Measurements from ENCODE around the gene ZMYM5. TPM values are rescaled to one million over a fixed set of nuclear protein-coding genes. Genes with fewer than 3 reads are reported as not detected.

The ZMYM5 gene
- total RNA-seq, 4 donors from 2014 or later = 7.8 to 13.8 (median 10.2) TPM

DNA sequence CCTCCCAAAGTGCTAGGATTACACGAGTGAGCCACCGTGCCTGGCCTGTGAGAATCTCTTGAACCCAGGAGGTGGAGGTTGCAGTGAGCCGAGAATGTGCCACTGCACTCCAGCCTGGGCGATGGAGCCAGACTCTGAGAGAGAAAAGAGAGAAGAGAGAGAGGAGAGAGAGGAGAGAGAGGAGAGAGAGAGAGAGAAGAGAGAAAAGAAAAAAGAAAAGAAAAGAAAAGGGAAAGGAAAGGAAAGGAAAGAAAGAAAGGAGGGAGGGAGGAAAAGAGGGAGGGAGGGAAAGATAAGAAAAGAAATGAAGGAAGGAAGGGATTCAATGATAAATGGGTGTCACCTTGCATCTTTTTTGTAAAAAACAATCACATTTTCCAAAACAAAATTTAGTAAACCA lies 57.7 kb downstream of the ZMYM5 start:
- Histone ChIP-seq H3K27ac (no peak overlapping the region), H3K9me3 (no peaks in the 10 kb centered on the region), H3K36me3 (no peaks in the 10 kb centered on the region), H3K27me3 (no peaks in the 10 kb centered on the region), H3K4me3 (no peak overlapping the region), H3K4me1 (no peaks in the 10 kb centered on the region)
- no peak for TF ChIP-seq POLR2A (IDR thresholded peaks at IDR 0.05)
- TF ChIP-seq, protein P1, sequence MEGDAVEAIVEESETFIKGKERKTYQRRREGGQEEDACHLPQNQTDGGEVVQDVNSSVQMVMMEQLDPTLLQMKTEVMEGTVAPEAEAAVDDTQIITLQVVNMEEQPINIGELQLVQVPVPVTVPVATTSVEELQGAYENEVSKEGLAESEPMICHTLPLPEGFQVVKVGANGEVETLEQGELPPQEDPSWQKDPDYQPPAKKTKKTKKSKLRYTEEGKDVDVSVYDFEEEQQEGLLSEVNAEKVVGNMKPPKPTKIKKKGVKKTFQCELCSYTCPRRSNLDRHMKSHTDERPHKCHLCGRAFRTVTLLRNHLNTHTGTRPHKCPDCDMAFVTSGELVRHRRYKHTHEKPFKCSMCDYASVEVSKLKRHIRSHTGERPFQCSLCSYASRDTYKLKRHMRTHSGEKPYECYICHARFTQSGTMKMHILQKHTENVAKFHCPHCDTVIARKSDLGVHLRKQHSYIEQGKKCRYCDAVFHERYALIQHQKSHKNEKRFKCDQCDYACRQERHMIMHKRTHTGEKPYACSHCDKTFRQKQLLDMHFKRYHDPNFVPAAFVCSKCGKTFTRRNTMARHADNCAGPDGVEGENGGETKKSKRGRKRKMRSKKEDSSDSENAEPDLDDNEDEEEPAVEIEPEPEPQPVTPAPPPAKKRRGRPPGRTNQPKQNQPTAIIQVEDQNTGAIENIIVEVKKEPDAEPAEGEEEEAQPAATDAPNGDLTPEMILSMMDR (IDR thresholded peaks at IDR 0.05 in 4 of 5, conservative IDR thresholded peaks at IDR 0.05 in 1 of 5) = no peak
- ATAC-seq = no peak
- in situ Hi-C loops (cut with MboI; ENCODE audit: low sequenced_read_pairs in 4 of 4) (no loop called here), intact Hi-C loops (cut with DNase I; ENCODE audit: low total_unique reads) (no loop called here)
- DNase-seq = no peak

DNA sequence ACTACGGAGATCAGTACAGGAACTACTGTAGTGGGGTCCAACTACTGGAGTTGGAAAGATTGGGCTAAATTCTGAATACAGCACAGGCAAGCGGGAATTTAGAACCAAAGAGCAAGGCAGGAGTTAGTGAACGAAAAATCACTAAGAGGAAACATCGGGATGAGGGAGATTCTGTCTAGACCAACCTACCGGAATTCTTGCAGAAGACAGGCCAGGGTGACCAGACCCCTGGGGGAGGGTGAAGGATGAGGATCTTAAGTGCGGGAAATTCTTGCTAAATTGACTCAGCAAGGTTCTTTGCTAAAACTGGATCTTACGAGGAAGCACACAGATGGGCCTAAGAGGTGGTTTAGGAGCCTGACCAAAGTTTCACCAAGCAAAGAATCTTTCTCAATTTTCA lies 67.5 kb downstream of the ZMYM5 start:
- TF ChIP-seq POLR2A (IDR thresholded peaks at IDR 0.05) = no peak
- TF ChIP-seq, protein P1 (IDR thresholded peaks at IDR 0.05 in 4 of 5, conservative IDR thresholded peaks at IDR 0.05 in 1 of 5) = no peak
- ATAC-seq (no peak), DNase-seq (no peak)
- in situ Hi-C loops (cut with MboI; ENCODE audit: low sequenced_read_pairs in 4 of 4) (no loop called here), intact Hi-C loops (cut with DNase I; ENCODE audit: low total_unique reads) (no loop called here)
- no peaks in the 10 kb centered on the region for H3K9me3 ChIP-seq
- H3K27me3 ChIP-seq = no peaks in the 10 kb centered on the region
- no peak overlapping the region for H3K27ac ChIP-seq
- H3K36me3 ChIP-seq = no peaks in the 10 kb centered on the region
- H3K4me3 ChIP-seq = no peak overlapping the region
- no peaks in the 10 kb centered on the region for H3K4me1 ChIP-seq

DNA sequence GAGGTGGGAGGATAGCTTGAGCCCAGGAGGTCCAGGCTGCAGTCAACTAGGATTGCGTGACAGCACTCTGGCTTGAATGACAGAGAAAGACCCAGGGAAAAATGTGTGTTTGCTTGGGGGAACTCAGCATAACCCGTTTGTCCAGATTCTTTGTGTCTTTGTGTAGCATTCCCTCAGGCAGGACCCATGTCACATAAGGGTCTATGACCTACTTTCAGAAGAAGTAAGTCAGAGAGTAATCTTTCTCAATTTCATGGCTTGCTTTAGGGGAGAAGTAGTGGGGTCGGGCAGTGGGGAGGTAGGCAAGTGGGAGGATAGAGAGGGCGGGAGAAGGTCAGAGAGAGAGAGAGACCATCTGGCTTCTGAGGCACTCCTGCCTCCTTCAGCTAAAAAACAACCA lies 68.8 kb downstream of the ZMYM5 start:
- in situ Hi-C loops (cut with MboI; ENCODE audit: low sequenced_read_pairs in 4 of 4) = no loop called here
- H3K27ac ChIP-seq = no peak overlapping the region
- no peaks in the 10 kb centered on the region for H3K36me3 ChIP-seq
- H3K27me3 ChIP-seq = no peaks in the 10 kb centered on the region
- DNase-seq = no peak
- intact Hi-C loops (cut with DNase I; ENCODE audit: low total_unique reads) = no loop called here
- H3K9me3 ChIP-seq = no peaks in the 10 kb centered on the region
- H3K4me3 ChIP-seq = no peak overlapping the region
- TF ChIP-seq, protein P1 (IDR thresholded peaks at IDR 0.05 in 4 of 5, conservative IDR thresholded peaks at IDR 0.05 in 1 of 5) = no peak
- TF ChIP-seq POLR2A (IDR thresholded peaks at IDR 0.05) = no peak
- no peak for ATAC-seq
- H3K4me1 ChIP-seq = no peaks in the 10 kb centered on the region

DNA sequence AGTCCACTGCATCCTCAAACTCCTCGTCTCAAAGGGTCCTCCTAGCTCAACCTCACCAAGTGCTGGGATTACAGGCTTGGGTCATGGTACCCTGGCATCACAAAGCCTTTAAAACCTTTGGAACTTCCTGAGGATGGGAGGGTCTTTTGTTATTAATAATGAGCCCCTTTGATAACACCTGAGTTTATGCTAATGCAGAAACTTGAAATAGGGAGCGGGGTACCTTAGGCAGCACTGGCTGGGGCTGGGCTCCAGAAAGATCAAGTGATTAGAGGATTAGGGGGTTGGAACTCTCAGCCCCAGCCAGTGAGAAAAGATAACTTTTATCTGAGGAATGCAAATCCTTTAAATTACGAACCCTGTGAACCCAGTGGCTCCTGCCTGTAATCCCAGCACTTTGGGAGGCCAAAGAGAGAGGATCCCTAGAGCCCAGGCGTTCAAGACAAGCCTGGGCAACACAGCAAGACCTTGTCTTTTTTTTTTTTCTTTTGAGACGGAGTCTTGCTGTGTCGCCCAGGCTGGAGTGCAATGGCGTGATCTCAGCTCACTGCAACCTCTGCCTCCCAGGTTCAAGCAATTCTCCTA lies 71.4 kb downstream of the ZMYM5 start:
- Histone ChIP-seq H3K4me3 (no peak overlapping the region), H3K27me3 (no peaks in the 10 kb centered on the region), H3K27ac (no peak overlapping the region), H3K9me3 (no peaks in the 10 kb centered on the region), H3K36me3 (no peaks in the 10 kb centered on the region), H3K4me1 (no peaks in the 10 kb centered on the region)
- no peak for TF ChIP-seq POLR2A (IDR thresholded peaks at IDR 0.05)
- TF ChIP-seq, protein P1 (IDR thresholded peaks at IDR 0.05 in 4 of 5, conservative IDR thresholded peaks at IDR 0.05 in 1 of 5) = no peak
- no peak for DNase-seq
- no peak for ATAC-seq
- intact Hi-C loops (cut with DNase I; ENCODE audit: low total_unique reads) (no loop called here), in situ Hi-C loops (cut with MboI; ENCODE audit: low sequenced_read_pairs in 4 of 4) (no loop called here)

All from gastrocnemius medialis (tissue), 4 donors.